Measurements from ENCODE around the gene C7orf33.
"Not testable (repeated sequence)": the region's sequence is repeated elsewhere in the genome, so short reads cannot be mapped to it uniquely, and the experiment has no call there.

The C7orf33 gene, protein sequence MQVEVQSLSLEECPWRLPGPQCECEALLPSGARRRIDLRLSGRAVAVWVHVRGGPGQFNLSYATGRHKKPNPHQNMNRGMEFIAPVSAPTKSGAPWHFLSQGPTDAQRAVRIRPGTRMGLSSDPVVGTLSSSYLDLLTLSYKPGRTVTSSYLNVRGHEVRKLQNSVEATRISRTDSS

DNA sequence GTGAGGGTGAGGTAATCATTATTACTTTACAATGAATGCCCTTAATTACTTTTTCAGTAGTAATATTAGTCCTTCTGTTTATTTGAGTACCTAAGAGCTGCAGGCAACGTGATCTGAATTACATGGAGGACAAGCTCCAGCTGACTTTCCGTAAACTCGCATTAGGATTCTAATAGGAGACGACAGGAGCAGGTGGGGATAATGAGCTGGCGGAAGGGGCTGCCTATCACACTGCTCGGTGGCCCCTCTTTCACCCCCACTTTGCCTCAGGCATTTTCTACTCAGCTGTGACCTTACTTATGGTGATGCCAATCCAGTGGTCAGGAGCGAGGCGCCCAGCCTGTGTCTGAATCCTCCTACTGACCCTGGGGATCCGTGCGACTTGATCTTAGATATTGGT, at the start of gene C7orf33:
Gene C7orf33 (plus strand): TSS at position 296 of the 400 bp plus-strand sequence. CDS start 160 bp downstream, outside the sequence.
- no peak for DNase-seq (ENCODE audit: low read depth in 3 of 3)

DNA sequence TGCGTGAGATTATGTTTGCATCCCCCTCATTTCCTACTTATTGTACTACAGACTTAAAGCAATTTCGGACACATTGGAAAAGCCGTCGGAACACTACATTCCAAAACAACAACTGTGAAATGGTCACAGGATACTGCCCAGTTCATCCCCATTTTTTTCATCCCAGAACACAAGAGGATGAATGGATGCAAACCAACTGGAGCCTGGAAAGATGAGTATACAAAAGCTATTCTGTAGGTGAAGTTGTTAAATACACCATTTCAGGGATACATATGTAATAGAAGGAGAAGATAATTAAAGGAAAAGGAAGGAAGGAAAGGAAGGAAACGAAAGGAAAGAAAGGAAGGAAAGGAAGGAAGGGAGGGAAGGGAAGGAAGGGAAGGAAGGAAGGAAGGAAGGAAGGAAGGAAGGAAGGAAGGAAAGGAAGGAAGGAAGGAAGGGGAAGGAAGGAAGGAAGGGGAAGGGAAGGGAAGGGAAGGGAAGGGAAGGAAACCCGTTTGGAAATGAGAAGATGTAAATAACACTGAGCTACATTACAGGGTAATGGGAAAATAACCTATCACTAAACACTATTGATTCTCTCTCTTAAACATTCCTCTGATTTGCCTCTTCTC, 48.6 kb upstream of the C7orf33 start:
- no peak for DNase-seq (ENCODE audit: low read depth in 3 of 3)

DNA sequence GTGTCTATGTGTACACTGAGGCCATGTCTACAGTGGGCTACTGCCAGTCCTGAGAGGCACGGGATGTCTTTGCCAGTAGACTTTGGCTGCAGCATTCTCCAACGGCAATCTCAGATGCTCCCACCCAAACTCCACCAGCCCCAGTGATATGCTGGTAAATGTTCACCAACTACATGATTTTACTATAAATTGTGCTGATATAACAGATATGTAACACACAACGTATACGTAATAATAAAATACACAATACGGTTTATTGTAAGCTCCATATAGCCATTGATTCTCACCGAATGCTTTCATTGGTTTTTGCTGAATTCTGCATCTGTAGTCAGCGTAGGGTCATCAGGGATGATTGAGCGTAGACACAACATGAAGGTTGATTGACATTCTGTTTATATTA, 47.3 kb upstream of the C7orf33 start:
- DNase-seq (ENCODE audit: low read depth in 3 of 3) = no peak

DNA sequence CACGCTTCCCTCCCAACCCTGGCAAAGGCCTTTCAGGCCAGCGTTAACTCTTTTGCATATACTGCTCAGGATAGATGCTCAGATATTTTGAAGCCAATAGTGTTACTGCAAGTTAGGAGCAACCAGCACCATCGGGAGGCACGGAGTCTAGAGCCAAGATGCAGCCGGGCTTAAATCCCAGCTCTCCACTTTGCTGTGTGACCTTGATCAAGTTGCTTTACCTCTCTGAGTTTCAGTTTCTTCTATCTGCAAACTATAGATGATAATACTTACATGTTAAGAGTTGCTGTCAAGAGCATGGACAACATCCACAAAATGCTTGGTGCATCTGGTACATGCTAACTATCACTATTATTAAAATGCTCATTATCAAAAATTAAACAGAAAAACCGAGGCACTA, 45.4 kb upstream of the C7orf33 start:
- DNase-seq (ENCODE audit: low read depth in 3 of 3) = no peak

DNA sequence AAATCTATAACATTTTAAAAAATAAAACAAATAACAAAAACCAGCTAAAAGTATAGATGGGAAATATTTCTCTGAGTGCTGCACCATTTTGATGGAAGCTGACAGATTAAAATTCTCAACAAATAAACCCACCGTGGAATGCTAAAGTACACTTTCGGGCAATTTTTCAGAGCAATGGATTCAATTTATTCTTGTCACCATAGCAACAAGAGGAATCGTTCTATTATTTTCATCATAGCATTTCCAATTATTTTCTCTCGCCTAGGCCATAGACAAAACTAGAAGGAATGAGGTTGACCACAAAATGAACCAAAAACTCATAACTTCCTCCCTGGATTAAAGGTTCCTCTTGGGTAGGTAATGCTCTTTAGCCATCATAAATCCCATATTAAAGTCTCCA, 44.6 kb upstream of the C7orf33 start:
- no peak for DNase-seq (ENCODE audit: low read depth in 3 of 3)

DNA sequence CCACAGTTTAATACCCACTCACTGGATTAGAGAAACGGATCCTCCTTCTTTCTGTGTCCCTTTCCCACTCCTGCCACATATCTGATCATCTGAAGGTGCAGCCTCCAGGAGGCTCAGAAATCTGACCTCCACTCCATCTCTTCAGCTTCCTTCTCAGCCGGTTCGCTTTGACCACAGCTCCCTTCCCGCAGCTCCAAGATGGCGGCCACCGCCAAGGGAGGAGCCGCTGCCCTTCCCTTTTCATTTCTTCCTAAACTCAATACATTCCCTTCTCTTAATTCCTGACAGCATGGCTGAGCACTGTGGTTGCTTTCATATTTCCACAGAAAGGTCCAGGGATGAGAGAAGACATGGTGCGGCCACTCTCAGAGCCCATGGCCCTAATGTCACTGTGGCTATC, 43.7 kb upstream of the C7orf33 start:
- DNase-seq (ENCODE audit: low read depth in 3 of 3) = no peak

DNA sequence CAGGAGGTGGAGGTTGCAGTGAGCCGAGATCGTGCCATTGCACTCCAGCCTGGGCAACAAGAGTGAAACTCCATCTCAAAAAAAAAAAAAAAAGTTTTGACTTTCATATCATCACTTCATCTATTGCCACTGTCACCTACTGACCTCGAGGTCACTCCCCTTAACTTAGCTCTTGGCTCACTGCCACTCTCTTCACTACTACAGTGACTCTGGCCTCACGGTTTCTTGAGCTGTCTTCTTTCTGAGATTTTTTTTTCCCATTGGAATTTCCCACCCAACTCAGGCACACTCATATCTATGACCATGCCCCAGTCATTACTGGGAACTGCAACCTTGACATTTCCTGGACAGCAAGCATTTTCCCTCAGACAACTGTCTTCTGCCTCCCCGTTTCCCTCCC, 42.6 kb upstream of the C7orf33 start:
- no peak for DNase-seq (ENCODE audit: low read depth in 3 of 3)

DNA sequence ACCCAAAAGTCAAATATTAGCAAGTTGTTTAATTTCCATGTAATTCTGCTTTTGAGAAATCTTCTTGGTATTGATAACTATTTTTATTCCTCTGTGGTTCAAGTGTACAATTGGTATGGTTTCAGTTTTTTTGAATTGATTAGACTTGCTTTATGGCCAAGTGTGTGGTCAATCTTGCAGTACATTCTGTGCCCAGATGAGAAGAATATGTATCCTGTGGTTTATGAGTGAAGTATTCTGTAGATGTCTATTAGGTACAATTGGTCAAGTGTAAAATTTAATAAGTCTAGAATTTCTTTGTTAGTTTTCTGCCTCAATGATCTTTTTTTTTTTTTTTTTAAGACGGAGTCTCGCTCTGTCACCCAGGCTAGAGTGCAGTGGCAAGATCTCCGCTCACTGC, 36.6 kb upstream of the C7orf33 start:
- no peak for DNase-seq (ENCODE audit: low read depth in 3 of 3)

DNA sequence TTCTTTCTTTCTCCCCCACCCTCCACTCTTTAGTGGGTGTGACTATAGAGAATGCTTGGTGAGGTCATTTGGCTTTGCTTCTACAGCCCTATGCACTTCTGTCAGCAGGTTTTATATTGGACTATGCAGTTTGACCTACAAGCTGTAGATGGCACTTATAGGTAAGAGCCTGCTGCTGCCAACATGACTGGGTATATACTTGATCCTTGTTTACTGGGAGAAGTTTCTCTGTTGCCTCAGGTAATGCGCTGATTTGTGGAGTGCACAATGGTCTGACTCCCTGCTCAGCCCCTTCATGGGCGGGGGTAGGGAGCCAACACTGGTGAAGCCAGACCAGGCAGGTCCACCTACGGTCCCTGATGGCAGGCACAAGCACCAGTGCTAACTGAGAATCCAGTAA, 33.7 kb upstream of the C7orf33 start:
- no peak for DNase-seq (ENCODE audit: low read depth in 3 of 3)

DNA sequence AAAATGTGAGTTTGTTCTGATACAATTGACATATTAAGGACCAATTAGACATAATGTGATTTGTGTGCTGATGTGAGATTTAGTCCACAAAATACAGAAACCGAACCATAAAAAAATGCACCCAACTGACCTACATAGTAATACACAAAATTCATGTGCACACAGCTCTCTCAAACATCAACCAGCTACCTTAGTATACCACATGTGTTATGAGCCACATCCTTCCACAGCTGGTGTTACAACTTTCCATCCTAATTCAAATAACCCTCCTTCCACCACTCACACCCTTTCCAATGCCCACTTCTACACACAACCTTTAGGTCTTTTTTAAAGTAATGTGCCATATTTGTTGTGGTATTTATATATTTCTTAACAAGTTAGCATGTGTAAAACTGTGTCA, 31.7 kb upstream of the C7orf33 start:
- DNase-seq (ENCODE audit: low read depth in 3 of 3) = no peak

DNA sequence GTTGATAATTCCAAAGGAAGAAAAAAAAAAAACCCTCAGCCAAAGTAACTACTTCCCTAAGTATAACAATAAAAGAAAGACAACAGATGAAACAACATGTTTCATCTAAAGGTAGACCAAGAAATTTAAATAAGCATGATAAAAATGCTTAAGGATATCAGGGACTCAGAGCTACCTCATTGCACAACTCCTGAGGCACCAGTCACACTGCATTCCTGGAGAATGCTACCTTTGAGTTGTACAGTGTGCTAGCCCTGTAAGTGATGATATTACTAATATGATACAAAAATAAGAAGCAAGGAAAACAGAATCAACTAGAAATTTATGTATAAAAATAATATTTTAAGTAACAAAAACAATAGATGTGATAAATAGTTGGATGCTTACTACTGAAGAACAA, 29.5 kb upstream of the C7orf33 start:
- no peak for DNase-seq (ENCODE audit: low read depth in 3 of 3)

DNA sequence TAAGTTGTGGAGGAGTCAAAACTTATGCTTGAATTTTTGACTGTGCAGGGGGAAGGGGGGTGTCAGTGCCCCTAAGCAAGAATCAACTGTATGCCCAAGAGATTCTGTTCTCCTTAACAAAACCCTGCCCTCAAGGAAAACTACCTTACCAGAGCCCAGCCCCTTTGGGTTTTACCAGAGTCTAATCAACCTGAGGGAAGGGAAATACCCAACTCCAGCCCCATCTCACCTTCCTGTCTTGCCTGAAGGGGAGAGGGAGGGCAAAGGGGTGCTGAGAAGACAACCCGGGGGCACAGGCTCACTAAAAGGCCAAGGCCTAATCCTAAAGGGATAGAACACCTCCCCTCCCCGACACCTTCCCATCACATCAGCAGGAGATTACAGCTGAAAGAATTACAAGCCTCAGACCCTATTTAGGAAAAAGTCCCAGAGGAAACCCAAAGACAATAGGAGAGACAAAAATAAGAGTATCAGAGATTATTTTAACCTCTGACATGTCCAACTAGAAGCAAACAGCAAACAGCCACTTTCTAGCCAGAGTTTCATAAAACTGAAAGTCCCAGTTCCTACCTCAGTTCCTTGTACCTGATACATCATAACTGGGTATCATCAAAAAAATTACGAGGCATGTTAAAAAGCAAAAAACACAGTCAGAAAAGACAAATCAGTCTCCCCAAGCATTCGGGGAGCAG, 26.8 kb upstream of the C7orf33 start:
- DNase-seq (ENCODE audit: low read depth in 3 of 3) = no peak

DNA sequence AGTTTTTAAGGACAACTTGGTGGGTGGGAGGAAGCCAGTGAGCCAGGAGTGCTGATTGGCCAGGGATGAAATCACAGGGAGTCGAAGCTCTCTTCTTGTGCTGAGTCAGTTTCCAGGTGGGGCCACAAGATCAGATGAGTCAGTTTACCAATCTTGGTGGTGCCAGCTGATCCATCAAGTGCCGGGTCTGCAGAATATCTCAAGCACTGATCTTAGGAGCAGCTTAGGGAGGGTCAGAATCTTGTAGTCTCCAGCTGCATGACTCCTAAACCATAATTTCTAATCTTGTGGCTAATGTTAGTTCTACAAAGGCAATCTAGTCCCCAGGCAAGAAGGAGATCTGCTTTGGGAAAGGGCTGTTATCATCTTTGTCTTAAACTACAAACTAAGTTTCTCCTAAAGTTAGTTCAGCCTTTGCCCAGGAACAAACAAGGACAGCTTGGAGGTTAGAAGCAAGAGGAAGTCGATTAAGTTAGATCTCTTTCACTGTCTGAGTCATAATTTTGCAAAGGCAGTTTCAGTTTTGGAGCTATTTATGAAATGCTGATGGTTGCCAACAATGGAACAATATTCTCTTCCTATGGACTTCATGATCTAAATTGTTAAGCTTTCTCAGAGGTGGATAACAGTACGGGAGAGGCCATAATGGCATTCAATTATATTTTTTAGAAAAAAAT, 26.2 kb upstream of the C7orf33 start:
- peak in 2 of 3 experiments; percentile 11 to 32 for DNase-seq (ENCODE audit: low read depth in 3 of 3)

DNA sequence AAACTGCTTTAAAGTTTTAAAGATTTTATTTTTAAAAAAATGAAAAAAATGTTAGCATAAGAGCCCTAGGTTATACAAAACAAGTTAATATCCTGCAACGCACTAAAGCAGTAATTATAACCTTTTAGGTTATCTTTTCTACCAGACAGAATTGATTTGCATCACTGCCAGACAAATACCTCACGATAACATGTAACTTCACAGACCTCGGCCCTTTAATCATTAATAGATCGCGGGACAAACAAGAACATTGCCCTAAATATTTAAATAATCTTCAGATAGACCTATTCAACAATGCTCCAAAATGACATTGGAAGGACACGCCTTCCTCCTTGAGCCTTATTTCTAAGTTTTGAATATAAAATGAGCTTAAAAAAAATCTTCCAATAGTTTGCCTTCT, 23.8 kb upstream of the C7orf33 start:
- DNase-seq (ENCODE audit: low read depth in 3 of 3) = no peak

DNA sequence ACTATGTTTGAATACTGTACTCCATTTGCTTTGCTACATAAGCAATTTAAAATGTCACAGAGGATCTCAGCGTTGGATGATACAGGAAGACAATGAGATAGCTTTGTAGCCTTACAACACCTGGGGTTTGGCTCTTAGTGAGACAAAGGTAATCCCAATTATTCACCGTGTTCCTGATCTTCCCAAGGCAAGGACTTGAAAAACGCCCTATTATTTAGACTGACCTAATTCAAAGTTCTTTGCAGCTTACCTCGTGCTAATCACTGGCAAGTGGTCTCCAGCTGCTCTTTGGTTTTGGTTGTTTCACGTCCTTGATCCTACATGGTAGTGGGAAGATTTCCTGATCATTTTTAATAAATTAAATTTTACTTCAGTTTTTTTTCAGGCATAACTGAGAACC, 23.0 kb upstream of the C7orf33 start:
- no peak for DNase-seq (ENCODE audit: low read depth in 3 of 3)

DNA sequence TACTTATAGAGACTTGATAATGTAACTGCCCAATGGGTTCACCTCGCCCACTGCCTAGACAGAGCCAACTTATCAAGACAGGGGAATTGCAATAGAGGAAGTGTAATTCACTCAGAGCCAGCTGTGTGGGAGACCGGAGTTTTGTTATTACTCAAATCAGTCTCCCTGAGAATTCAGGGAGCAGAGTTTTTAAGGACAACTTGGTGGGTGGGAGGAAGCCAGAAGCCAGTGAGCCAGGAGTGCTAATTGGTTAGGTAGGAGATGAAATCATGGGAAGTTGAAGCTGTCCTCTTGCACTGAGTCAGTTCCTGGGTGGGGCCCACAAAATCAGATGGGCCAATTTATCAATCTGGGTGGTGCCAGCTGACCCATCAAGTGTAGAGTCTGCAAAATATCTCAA, 20.1 kb upstream of the C7orf33 start:
- DNase-seq (ENCODE audit: low read depth in 3 of 3) = no peak

DNA sequence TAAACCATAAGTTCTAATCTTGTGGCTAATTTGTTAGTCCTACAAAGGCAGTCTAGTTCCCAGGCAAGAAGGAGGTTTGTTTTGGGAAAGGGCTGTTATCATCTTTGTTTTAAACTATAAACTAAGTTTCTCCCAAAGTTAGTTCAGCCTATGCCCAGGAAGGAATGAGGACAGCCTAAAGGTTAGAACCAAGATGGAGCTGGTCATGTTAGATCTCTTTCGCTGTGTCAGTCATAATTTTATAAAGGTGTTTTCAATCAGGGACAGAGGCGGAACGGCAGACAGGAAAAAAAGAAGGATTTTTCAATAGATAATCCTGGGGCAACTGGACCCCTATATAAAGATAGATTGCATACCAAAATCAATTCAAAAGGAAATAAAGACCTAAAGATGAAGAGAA, 19.6 kb upstream of the C7orf33 start:
- not testable (repeated sequence) for DNase-seq (ENCODE audit: low read depth in 3 of 3)

DNA sequence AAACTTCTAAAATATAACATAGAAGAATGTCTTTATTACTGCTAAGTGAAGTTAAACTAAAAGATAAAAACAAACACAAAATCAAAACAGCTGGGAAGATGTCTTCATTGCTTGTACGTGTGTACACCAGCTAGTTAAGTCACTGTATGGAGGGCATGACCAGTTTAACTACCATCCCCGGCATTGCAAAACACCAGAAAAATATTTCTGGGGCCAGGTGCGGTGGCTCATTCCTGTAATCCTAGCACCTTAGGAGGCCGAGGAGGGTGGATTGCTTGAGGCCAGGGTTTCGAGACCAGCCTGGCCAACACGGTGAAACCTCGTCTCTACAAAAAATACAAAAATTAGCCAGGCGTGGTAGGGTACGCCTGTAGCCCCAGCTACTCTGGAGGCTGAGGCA, 19.2 kb upstream of the C7orf33 start:
- no peak for DNase-seq (ENCODE audit: low read depth in 3 of 3)

DNA sequence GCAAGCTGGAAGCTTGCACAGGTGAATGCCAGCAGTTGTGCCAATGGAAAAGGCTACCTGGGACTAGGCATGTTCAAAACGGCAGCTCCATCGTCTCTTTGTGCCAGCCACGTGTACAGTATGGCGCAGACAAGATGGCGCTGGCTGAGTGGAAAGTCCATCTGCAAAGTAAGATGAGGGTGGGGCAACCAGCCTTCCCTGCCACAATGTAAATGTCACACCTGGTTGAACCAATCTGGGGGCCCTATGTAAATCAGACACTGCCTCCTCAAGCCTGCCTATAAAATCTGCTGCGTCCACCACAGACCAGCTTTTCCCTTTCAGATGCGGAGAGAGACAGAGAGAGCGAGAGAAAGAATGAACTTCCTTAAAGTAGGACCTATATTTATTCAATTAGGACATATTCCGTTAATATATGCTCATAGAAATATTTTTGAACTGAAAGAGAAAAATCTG, 18.5 kb upstream of the C7orf33 start:
- DNase-seq (ENCODE audit: low read depth in 3 of 3) = no peak

DNA sequence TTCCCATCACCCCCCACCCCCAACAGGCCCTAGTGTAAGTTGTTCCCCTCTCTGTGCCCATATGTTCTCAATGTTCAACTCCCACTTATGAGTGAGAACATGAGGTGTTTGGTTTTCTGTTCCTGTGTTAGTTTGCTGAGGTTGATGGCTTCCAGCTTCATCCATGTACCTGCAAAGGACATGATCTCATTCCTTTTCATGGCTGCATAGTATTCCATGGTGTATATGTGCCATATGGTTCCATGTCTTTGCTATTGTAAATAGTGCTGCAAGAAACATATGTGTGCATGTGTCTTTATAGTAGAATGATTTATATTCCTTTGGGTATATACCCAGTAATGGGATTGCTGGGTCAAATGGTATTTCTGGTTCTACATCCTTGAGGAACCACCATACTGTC, 17.0 kb upstream of the C7orf33 start:
- DNase-seq (ENCODE audit: low read depth in 3 of 3) = not testable (repeated sequence)

DNA sequence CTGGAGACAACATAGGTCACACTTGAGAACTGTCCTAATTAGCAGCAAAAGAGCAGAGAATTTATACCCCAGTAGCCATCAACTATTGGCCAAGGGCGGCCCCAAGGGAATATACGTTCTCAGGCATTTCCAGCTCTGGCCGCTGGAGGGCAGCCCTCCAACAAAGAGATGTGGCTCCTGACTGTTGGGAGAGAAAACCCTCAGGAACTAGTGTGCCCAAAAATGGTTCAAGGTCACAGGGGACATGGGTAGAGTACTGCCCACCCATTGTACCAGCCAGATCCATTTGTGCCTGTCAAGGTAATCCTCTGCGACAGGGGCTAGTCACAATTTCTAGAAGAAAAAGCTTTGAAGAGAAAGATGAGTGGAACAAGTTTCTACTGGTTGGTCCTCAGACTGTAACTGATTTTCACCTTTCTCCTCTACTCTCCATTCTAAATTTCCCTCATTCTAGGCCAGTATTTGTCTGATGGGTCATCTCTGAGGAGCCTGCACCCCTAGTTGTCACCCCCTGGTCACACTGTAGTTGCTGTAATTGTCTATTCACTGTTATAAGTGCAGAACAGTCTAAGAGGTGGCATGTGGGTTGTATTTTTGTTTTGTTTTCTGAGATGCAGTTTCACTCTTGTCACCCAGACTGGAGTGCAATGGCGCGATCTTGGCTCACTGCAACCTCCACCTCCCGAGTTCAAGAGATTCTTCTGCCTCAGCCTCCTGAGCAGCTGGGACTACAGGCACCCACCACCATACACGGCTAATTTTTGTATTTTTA, 14.7 kb upstream of the C7orf33 start:
- DNase-seq (ENCODE audit: low read depth in 3 of 3) = peak; percentile 37 to 69 (median 53)

DNA sequence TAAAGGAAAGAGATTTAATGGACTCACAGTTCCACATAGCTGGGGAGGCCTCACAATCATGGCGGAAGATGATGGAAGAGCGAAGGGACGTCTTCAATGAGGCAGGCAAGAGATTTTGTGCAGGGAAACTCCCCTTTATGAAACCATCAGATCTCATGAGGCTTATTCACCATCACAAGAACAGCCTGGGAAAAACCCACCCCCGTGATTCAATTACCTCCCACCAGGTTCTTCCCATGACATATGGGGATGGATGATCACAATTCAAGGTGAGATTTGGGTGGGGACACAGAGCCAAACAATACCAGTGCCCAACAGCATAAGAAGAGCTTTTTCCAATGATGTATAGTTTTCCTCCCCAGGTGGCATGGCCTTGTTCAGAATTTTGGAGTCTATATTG, 11.2 kb upstream of the C7orf33 start:
- no peak for DNase-seq (ENCODE audit: low read depth in 3 of 3)

All from stimulated activated CD4-positive, alpha-beta T cell treated with anti-CD3 and anti-CD28 coated beads, TNF-alpha, amount 100 ng/mL, for 24 hours (primary cell).